RWPE1 (cell line): ENCODE data around the gene RNU2-63P.

Experiments
- CTCF ChIA-PET: fragments of 350-600 bp; sonication (Branson Sonifier 250); formaldehyde crosslinking; extraction: SDS; loops from one replicate; lab custom pipeline; 2021; lab: Yijun Ruan, JAX
- POLR2A ChIA-PET: fragments of 400-600 bp; formaldehyde crosslinking; extraction: SDS; loops from one replicate; lab custom pipeline; 2020; ENCODE audit warnings: antibody characterized with exemption; ENCODE audit not compliant: low non-redundant PET; lab: Yijun Ruan, JAX
- DNase-seq: peaks from one replicate; pipeline ENCODE4 v3.0.0; 2012; ENCODE audit warnings: low spot score
- H3K27ac ChIP-seq: fragments of 450-650 bp; 2 replicates; pipeline ENCODE4 v1.5.1; 2017
- CTCF ChIP-seq: fragments of 450-650 bp; conservative IDR thresholded peaks from 2 replicates; pipeline ENCODE4 v1.5.1; 2017; ENCODE audit warnings: low read depth, mild to moderate bottlenecking

RNU2-63P gene

GRCh38 chr2:88016086-88016959 is at the start of gene RNU2-63P:
Gene RNU2-63P (minus strand): TSS chr2:88016547.
- no peak for TF ChIP-seq CTCF
- CTCF ChIA-PET, result interaction anchor here (0.6 to 1.8 kb wide), 3 partner anchors 14 to 115 kb away, joined by 3 to 6 read pairs (median 4); no protein-coding TSS in a partner anchor
- POLR2A ChIA-PET, result no interaction called here
- peak within 1 kb of the TSS; percentile 55 for H3K27ac ChIP-seq
- peak; percentile 84 for DNase-seq

GRCh38 chr2:88061295-88061694 is 44.9 kb upstream of the RNU2-63P start:
- POLR2A ChIA-PET, result no interaction called here
- CTCF ChIA-PET, result interaction anchor here (0.7 to 3.4 kb wide), 7 partner anchors 28 to 290 kb away, joined by 3 to 45 read pairs (median 6); partner anchors contain the start of genes RNU2-63P and THNSL2

GRCh38 chr2:88060907-88061275 is 44.5 kb upstream of the RNU2-63P start:
- DNase-seq, result no peak
- no peak for TF ChIP-seq CTCF
- H3K27ac ChIP-seq, result no peak overlapping the region
- ChIA-PET POLR2A (no interaction called here), CTCF (interaction anchor here (0.5 to 3.4 kb wide), 18 partner anchors 11 to 394 kb away, joined by 3 to 45 read pairs (median 4); partner anchors contain the start of genes RNU2-63P and THNSL2)

More at GRCh38 chr2:88061295-88061694, 44.9 kb upstream of the RNU2-63P start:
- no peak for DNase-seq
- H3K27ac ChIP-seq, result no peak overlapping the region
- TF ChIP-seq CTCF, result no peak

GRCh38 chr2:88059979-88060906 is 43.9 kb upstream of the RNU2-63P start:
- peak; percentile 83 for TF ChIP-seq CTCF
- DNase-seq, result peak; percentile 71
- no peak overlapping the region for H3K27ac ChIP-seq
- ChIA-PET CTCF (interaction anchor here (0.5 to 3.4 kb wide), 22 partner anchors 11 to 1125 kb away, joined by 3 to 45 read pairs (median 4); partner anchors contain the start of genes RNU2-63P and THNSL2), POLR2A (no interaction called here)

- DNase-seq, result no peak
- no peak overlapping the region for H3K27ac ChIP-seq
- POLR2A ChIA-PET, result no interaction called here
Measured at GRCh38 chr2:88058191-88058590, 41.8 kb upstream of the RNU2-63P start.

More at GRCh38 chr2:88058191-88058590, 41.8 kb upstream of the RNU2-63P start:
- CTCF ChIA-PET, result no interaction called here
- TF ChIP-seq CTCF, result no peak
